ENCODE results near the gene TTBK2. TPM values are rescaled to one million over a fixed set of nuclear protein-coding genes. Genes with fewer than 3 reads are reported as not detected.

Gene TTBK2
- total RNA-seq, 2 experiments from 2014 or later: 12.1 to 12.3 TPM

- peaks cover 4% of the 10 kb centered on the region for H3K36me3 Mint-ChIP-seq (ENCODE audit: low read depth)
- H3K4me3 Mint-ChIP-seq: no peak overlapping the region
- no peaks in the 10 kb centered on the region for H3K4me1 Mint-ChIP-seq
- H3K27ac Mint-ChIP-seq: no peak overlapping the region
- ChIA-PET CTCF (no interaction called here), POLR2A (no interaction called here)
- no peaks in the 10 kb centered on the region for H3K27me3 Mint-ChIP-seq
- H3K9me3 Mint-ChIP-seq: peaks cover 5% of the 10 kb centered on the region
- DNase-seq: no peak
Measured at GRCh38 chr15:42845581-42845980, 75.0 kb downstream of the TTBK2 start.

- ChIA-PET POLR2A (no interaction called here), CTCF (no interaction called here)
- Mint-ChIP-seq H3K36me3 (ENCODE audit: low read depth) (peaks cover 4% of the 10 kb centered on the region), H3K4me3 (no peak overlapping the region), H3K27me3 (no peaks in the 10 kb centered on the region), H3K4me1 (no peaks in the 10 kb centered on the region), H3K9me3 (peaks cover 5% of the 10 kb centered on the region), H3K27ac (no peak overlapping the region)
- no peak for DNase-seq
Measured at GRCh38 chr15:42843699-42844098, 76.9 kb downstream of the TTBK2 start.

- Mint-ChIP-seq H3K4me3 (no peak overlapping the region), H3K27ac (no peak overlapping the region), H3K4me1 (no peaks in the 10 kb centered on the region), H3K36me3 (ENCODE audit: low read depth) (no peaks in the 10 kb centered on the region), H3K9me3 (no peaks in the 10 kb centered on the region), H3K27me3 (no peaks in the 10 kb centered on the region)
- DNase-seq: no peak
- ChIA-PET POLR2A (no interaction called here), CTCF (no interaction called here)
Measured at GRCh38 chr15:42836251-42836650, 84.3 kb downstream of the TTBK2 start.

- ChIA-PET CTCF (no interaction called here), POLR2A (no interaction called here)
- H3K36me3 Mint-ChIP-seq (ENCODE audit: low read depth): no peaks in the 10 kb centered on the region
- no peaks in the 10 kb centered on the region for H3K4me1 Mint-ChIP-seq
- H3K27ac Mint-ChIP-seq: no peak overlapping the region
- no peaks in the 10 kb centered on the region for H3K27me3 Mint-ChIP-seq
- DNase-seq: no peak
- H3K9me3 Mint-ChIP-seq: no peaks in the 10 kb centered on the region
- H3K4me3 Mint-ChIP-seq: no peak overlapping the region
Measured at GRCh38 chr15:42832576-42832975, 88.0 kb downstream of the TTBK2 start.

GRCh38 chr15:42826251-42826890 is 94.2 kb downstream of the TTBK2 start:
- H3K9me3 Mint-ChIP-seq: no peaks in the 10 kb centered on the region

GRCh38 chr15:42825599-42825998 is 95.0 kb downstream of the TTBK2 start:
- H3K4me1 Mint-ChIP-seq: no peaks in the 10 kb centered on the region
- POLR2A ChIA-PET: no interaction called here

More at GRCh38 chr15:42826251-42826890, 94.2 kb downstream of the TTBK2 start:
- Mint-ChIP-seq H3K4me1 (no peaks in the 10 kb centered on the region), H3K4me3 (no peak overlapping the region), H3K27ac (no peak overlapping the region), H3K36me3 (ENCODE audit: low read depth) (peaks cover 9% of the 10 kb centered on the region), H3K27me3 (no peaks in the 10 kb centered on the region)
- ChIA-PET POLR2A (no interaction called here), CTCF (no interaction called here)
- no peak for DNase-seq

GRCh38 chr15:42820811-42821210 is 99.8 kb downstream of the TTBK2 start:
- no peak overlapping the region for H3K27ac Mint-ChIP-seq
- no peak overlapping the region for H3K4me3 Mint-ChIP-seq
- DNase-seq: no peak
- peaks cover 9% of the 10 kb centered on the region for H3K36me3 Mint-ChIP-seq (ENCODE audit: low read depth)
- CTCF ChIA-PET: interaction anchor here (0.9 kb wide), 1 partner anchor 12 kb away, joined by 3 read pairs; no protein-coding TSS in a partner anchor
- no peaks in the 10 kb centered on the region for H3K9me3 Mint-ChIP-seq
- no peaks in the 10 kb centered on the region for H3K27me3 Mint-ChIP-seq
- no peaks in the 10 kb centered on the region for H3K4me1 Mint-ChIP-seq
- POLR2A ChIA-PET: no interaction called here

More at GRCh38 chr15:42825599-42825998, 95.0 kb downstream of the TTBK2 start:
- CTCF ChIA-PET: interaction anchor here (1.0 kb wide), 1 partner anchor 67 kb away, joined by 4 read pairs; no protein-coding TSS in a partner anchor
- peaks cover 9% of the 10 kb centered on the region for H3K36me3 Mint-ChIP-seq (ENCODE audit: low read depth)
- H3K9me3 Mint-ChIP-seq: no peaks in the 10 kb centered on the region
- H3K4me3 Mint-ChIP-seq: no peak overlapping the region
- no peak for DNase-seq
- H3K27me3 Mint-ChIP-seq: no peaks in the 10 kb centered on the region
- H3K27ac Mint-ChIP-seq: no peak overlapping the region

GRCh38 chr15:42819786-42820185 is 100.8 kb downstream of the TTBK2 start:
- Mint-ChIP-seq H3K4me3 (no peak overlapping the region), H3K27me3 (no peaks in the 10 kb centered on the region), H3K4me1 (no peaks in the 10 kb centered on the region), H3K27ac (no peak overlapping the region), H3K36me3 (ENCODE audit: low read depth) (peaks cover 9% of the 10 kb centered on the region), H3K9me3 (no peaks in the 10 kb centered on the region)
- CTCF ChIA-PET: interaction anchor here (0.6 kb wide), 1 partner anchor 191 kb away, joined by 3 read pairs; no protein-coding TSS in a partner anchor
- DNase-seq: no peak
- POLR2A ChIA-PET: no interaction called here

GRCh38 chr15:42811433-42811832 is 109.1 kb downstream of the TTBK2 start:
- ChIA-PET POLR2A (no interaction called here), CTCF (interaction anchor here (0.6 kb wide), 1 partner anchor 1823 kb away, joined by 3 read pairs; no protein-coding TSS in a partner anchor)
- no peak overlapping the region for H3K4me3 Mint-ChIP-seq
- no peaks in the 10 kb centered on the region for H3K4me1 Mint-ChIP-seq
- no peak overlapping the region for H3K27ac Mint-ChIP-seq
- no peaks in the 10 kb centered on the region for H3K27me3 Mint-ChIP-seq
- no peaks in the 10 kb centered on the region for H3K9me3 Mint-ChIP-seq
- no peak for DNase-seq
- peaks cover 2% of the 10 kb centered on the region for H3K36me3 Mint-ChIP-seq (ENCODE audit: low read depth)

- CTCF ChIA-PET: interaction anchor here (1.3 to 1.5 kb wide), 2 partner anchors 12 to 98 kb away, joined by 3 read pairs; no protein-coding TSS in a partner anchor
- POLR2A ChIA-PET: no interaction called here
- H3K4me3 Mint-ChIP-seq: no peak overlapping the region
- H3K9me3 Mint-ChIP-seq: no peaks in the 10 kb centered on the region
- H3K36me3 Mint-ChIP-seq (ENCODE audit: low read depth): peaks cover 2% of the 10 kb centered on the region
- H3K27ac Mint-ChIP-seq: no peak overlapping the region
- no peaks in the 10 kb centered on the region for H3K27me3 Mint-ChIP-seq
- no peaks in the 10 kb centered on the region for H3K4me1 Mint-ChIP-seq
- DNase-seq: no peak
Measured at GRCh38 chr15:42808913-42809312, 111.7 kb downstream of the TTBK2 start.

- Mint-ChIP-seq H3K4me1 (no peaks in the 10 kb centered on the region), H3K27me3 (no peaks in the 10 kb centered on the region), H3K36me3 (ENCODE audit: low read depth) (peaks cover 2% of the 10 kb centered on the region), H3K9me3 (no peaks in the 10 kb centered on the region), H3K27ac (no peak overlapping the region), H3K4me3 (no peak overlapping the region)
- DNase-seq: no peak
- ChIA-PET POLR2A (no interaction called here), CTCF (interaction anchor here (0.7 kb wide), 1 partner anchor 71 kb away, joined by 4 read pairs; no protein-coding TSS in a partner anchor)
Measured at GRCh38 chr15:42805266-42805665, 115.3 kb downstream of the TTBK2 start.

GRCh38 chr15:42804739-42805138 is 115.8 kb downstream of the TTBK2 start:
- Mint-ChIP-seq H3K9me3 (no peaks in the 10 kb centered on the region), H3K27me3 (no peaks in the 10 kb centered on the region), H3K36me3 (ENCODE audit: low read depth) (peaks cover 2% of the 10 kb centered on the region), H3K4me1 (no peaks in the 10 kb centered on the region), H3K27ac (no peak overlapping the region), H3K4me3 (no peak overlapping the region)
- ChIA-PET CTCF (no interaction called here), POLR2A (no interaction called here)
- no peak for DNase-seq

GRCh38 chr15:42803436-42803835 is 117.1 kb downstream of the TTBK2 start:
- DNase-seq: no peak
- no peaks in the 10 kb centered on the region for H3K36me3 Mint-ChIP-seq (ENCODE audit: low read depth)
- H3K9me3 Mint-ChIP-seq: no peaks in the 10 kb centered on the region
- no peak overlapping the region for H3K4me3 Mint-ChIP-seq
- H3K27me3 Mint-ChIP-seq: no peaks in the 10 kb centered on the region
- ChIA-PET POLR2A (no interaction called here), CTCF (no interaction called here)
- no peak overlapping the region for H3K27ac Mint-ChIP-seq
- H3K4me1 Mint-ChIP-seq: no peaks in the 10 kb centered on the region

- no peak overlapping the region for H3K4me3 Mint-ChIP-seq
- ChIA-PET POLR2A (no interaction called here), CTCF (no interaction called here)
Measured at GRCh38 chr15:42802168-42802567, 118.4 kb downstream of the TTBK2 start.

More at GRCh38 chr15:42802168-42802567, 118.4 kb downstream of the TTBK2 start:
- Mint-ChIP-seq H3K27ac (no peak overlapping the region), H3K27me3 (no peaks in the 10 kb centered on the region), H3K4me1 (peaks cover 1% of the 10 kb centered on the region), H3K36me3 (ENCODE audit: low read depth) (no peaks in the 10 kb centered on the region), H3K9me3 (no peaks in the 10 kb centered on the region)
- DNase-seq: no peak

All from activated CD4-positive, alpha-beta T cell treated with anti-CD3 and anti-CD28 coated beads, Interleukin-2, amount 10 ng/mL, durations not matched to agents 7 days and 5 days (primary cell).